Measurements from ENCODE around the gene CRIP3.

- TF ChIP-seq ZNF10 (tag by site-specific recombination; IDR thresholded peaks at IDR 0.05): no peak
- no peak for TF ChIP-seq ZNF426 (tag by site-specific recombination; IDR thresholded peaks at IDR 0.05)
- no peak for TF ChIP-seq ZFP41 (tag by site-specific recombination; IDR thresholded peaks at IDR 0.05; ENCODE audit: borderline replicate concordance)
- no peak for TF ChIP-seq ZNF23 (tag by site-specific recombination; IDR thresholded peaks at IDR 0.05; ENCODE audit: borderline replicate concordance)
- TF ChIP-seq ZNF157 (tag by site-specific recombination; IDR thresholded peaks at IDR 0.05): no peak
- TF ChIP-seq ZNF211 (tag by site-specific recombination; IDR thresholded peaks at IDR 0.05; ENCODE audit: low read depth): no peak
- TF ChIP-seq CTCF (tag by site-specific recombination; IDR thresholded peaks at IDR 0.05): no peak
- TF ChIP-seq ZNF747 (tag by site-specific recombination; IDR thresholded peaks at IDR 0.05): no peak
- TF ChIP-seq ZNF561 (tag by site-specific recombination; IDR thresholded peaks at IDR 0.05; ENCODE audit: borderline replicate concordance): no peak
- TF ChIP-seq ZNF521 (tag by site-specific recombination; IDR thresholded peaks at IDR 0.05): no peak
- TF ChIP-seq TCF7L2 (IDR thresholded peaks at IDR 0.05; ENCODE audit: borderline replicate concordance, low read depth, low read length): no peak
- no peak for TF ChIP-seq ZNF677 (tag by site-specific recombination; IDR thresholded peaks at IDR 0.05)
- TF ChIP-seq ZNF768 (tag by site-specific recombination; IDR thresholded peaks at IDR 0.05): no peak
These were observed 2.5 kb downstream of the CRIP3 start for GRCh38 chr6:43306086-43306485.
